OCI-LY7 (cell line): ENCODE results near the gene VPS26B. TPM values are rescaled to one million over a fixed set of nuclear protein-coding genes. Genes with fewer than 3 reads are reported as not detected.

Source experiments
- BruUV-seq: library from RNA; stranded (reverse); fragments of 400-500 nt; replicated peaks from 2 replicates; lab custom pipeline; 2021; lab: Mats Ljungman, UMichigan
- CTCF ChIA-PET: fragments of 300-600 bp; sonication (Branson Sonifier 250); formaldehyde crosslinking; loops from one replicate; lab custom pipeline; 2022; ENCODE audit warnings: antibody characterized with exemption; ENCODE audit not compliant: unreplicated experiment; lab: Charles Lee
- POLR2A ChIA-PET: fragments of 300-600 bp; sonication (Branson Sonifier 250); formaldehyde crosslinking; loops from one replicate; lab custom pipeline; 2022; ENCODE audit warnings: antibody characterized with exemption; lab: Charles Lee
- DNase-seq: peaks from one replicate; pipeline ENCODE4 v3.0.0-alpha.2; 2015; ENCODE audit warnings: low spot score
- H2AFZ ChIP-seq: fragments of 200-600 bp; sonication (generic), shearing (Covaris generic); 2 replicates; pipeline ENCODE4 v1.6.1; 2014; ENCODE audit warnings: mild to moderate bottlenecking, antibody characterized with exemption, low read length, moderate library complexity
- H3K27ac ChIP-seq: fragments of 200-600 bp; sonication (generic); 2 replicates; pipeline ENCODE4 v1.5.1; 2014; ENCODE audit warnings: mixed run types, low read depth, mild to moderate bottlenecking, moderate library complexity, low read length, inconsistent platforms; ENCODE audit not compliant: poor library complexity, severe bottlenecking
- H3K36me3 ChIP-seq: fragments of 200-600 bp; sonication (generic); 2 replicates; pipeline ENCODE4 v1.6.1; 2014; ENCODE audit warnings: mild to moderate bottlenecking, antibody characterized with exemption, low read length, moderate library complexity, mixed read lengths; ENCODE audit not compliant: insufficient read depth
- H3K4me1 ChIP-seq: fragments of 200-600 bp; sonication (generic); 2 replicates; pipeline ENCODE4 v1.5.1; 2014; ENCODE audit warnings: mild to moderate bottlenecking, low read length; ENCODE audit not compliant: insufficient read depth, poor library complexity, severe bottlenecking
- H3K4me2 ChIP-seq: fragments of 200-600 bp; sonication (generic); 2 replicates; pipeline ENCODE4 v1.6.1; 2014; ENCODE audit warnings: mild to moderate bottlenecking, low read length
- H3K4me3 ChIP-seq: fragments of 200-600 bp; sonication (generic); 2 replicates; pipeline ENCODE4 v1.5.1; 2014; ENCODE audit warnings: mild to moderate bottlenecking, low read depth, low read length; ENCODE audit not compliant: poor library complexity, severe bottlenecking
- H3K79me2 ChIP-seq: fragments of 200-600 bp; sonication (generic); 2 replicates; pipeline ENCODE4 v1.6.1; 2016; ENCODE audit warnings: low read depth, mild to moderate bottlenecking, low read length, moderate library complexity, mixed read lengths; ENCODE audit not compliant: insufficient read depth
- H3K9me2 ChIP-seq: fragments of 200-600 bp; sonication (generic); 2 replicates; pipeline ENCODE4 v1.6.1; 2016; ENCODE audit warnings: mild to moderate bottlenecking, low read length, mixed read lengths; ENCODE audit not compliant: insufficient read depth
- H3K9me3 ChIP-seq: fragments of 200-600 bp; sonication (generic); 2 replicates; pipeline ENCODE4 v1.6.1; 2014; ENCODE audit warnings: mild to moderate bottlenecking, mixed run types, low read length, mixed read lengths
- H4K20me1 ChIP-seq: fragments of 200-600 bp; sonication (generic); 2 replicates; pipeline ENCODE4 v1.6.1; 2014; ENCODE audit warnings: mild to moderate bottlenecking, antibody characterized with exemption, low read length, moderate library complexity, mixed read lengths; ENCODE audit not compliant: insufficient read depth
- EZH2phosphoT487 ChIP-seq: fragments of 200-600 bp; sonication (generic); IDR thresholded peaks from 2 replicates; pipeline ENCODE4 v1.6.1; 2018; ENCODE audit warnings: low read depth, borderline replicate concordance, mild to moderate bottlenecking, mixed run types, antibody characterized with exemption, low read length, moderate library complexity, mixed read lengths
- intact Hi-C: fragments of 100-400 bp; cut with micrococcal nuclease; formaldehyde crosslinking; loops from one replicate; pipeline ENCODE4 v1.10.0; 2022; ENCODE audit not compliant: unreplicated experiment
- total RNA-seq, 2 experiments: library from RNA; depleted of rRNA in 1 of 2; stranded (reverse); fragments of >200 nt in 1 of 2; shearing (Covaris generic) in 1 of 2; gene quantifications; 2 replicates each; pipeline ENCODE4 v1.2.3, GENCODE V29; 2014 to 2022
- TF ChIP-seq, protein P1 (sequence below): fragments of 200-600 bp; sonication (generic); conservative IDR thresholded peaks from 2 replicates; pipeline ENCODE4 v1.5.1; 2014; ENCODE audit warnings: mild to moderate bottlenecking, antibody characterized with exemption, low read length, moderate library complexity, mixed read lengths

The VPS26B gene
- total RNA-seq, 2 experiments from 2014 or later, result 24.9 to 25.1 TPM

DNA sequence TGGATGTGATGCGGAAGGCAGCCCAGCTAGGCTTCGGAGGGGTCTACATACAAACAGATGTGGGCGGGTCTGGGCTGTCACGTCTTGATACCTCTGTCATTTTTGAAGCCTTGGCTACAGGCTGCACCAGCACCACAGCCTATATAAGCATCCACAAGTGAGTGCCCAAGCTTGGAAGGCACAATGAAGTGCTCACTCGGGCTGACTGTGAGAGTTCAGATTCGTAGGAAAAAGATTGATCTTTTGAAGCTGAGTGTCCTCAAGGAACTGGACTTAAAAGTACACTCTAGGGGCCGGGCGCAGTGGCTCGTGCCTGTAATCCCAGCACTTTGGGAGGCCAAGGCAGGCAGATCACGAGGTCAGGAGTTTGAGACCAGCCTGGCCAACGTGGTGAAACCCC lies 32.6 kb downstream of the VPS26B start:
- DNase-seq, result no peak
- POLR2A ChIA-PET, result no interaction called here
- TF ChIP-seq EZH2phosphoT487, result no peak
- TF ChIP-seq, protein P1, sequence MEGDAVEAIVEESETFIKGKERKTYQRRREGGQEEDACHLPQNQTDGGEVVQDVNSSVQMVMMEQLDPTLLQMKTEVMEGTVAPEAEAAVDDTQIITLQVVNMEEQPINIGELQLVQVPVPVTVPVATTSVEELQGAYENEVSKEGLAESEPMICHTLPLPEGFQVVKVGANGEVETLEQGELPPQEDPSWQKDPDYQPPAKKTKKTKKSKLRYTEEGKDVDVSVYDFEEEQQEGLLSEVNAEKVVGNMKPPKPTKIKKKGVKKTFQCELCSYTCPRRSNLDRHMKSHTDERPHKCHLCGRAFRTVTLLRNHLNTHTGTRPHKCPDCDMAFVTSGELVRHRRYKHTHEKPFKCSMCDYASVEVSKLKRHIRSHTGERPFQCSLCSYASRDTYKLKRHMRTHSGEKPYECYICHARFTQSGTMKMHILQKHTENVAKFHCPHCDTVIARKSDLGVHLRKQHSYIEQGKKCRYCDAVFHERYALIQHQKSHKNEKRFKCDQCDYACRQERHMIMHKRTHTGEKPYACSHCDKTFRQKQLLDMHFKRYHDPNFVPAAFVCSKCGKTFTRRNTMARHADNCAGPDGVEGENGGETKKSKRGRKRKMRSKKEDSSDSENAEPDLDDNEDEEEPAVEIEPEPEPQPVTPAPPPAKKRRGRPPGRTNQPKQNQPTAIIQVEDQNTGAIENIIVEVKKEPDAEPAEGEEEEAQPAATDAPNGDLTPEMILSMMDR, result no peak
- Histone ChIP-seq H3K4me1 (peaks cover 26% of the 10 kb centered on the region), H2AFZ (no peak overlapping the region), H3K79me2 (peaks cover 12% of the 10 kb centered on the region; the same call in 1 of the 2 replicates), H3K4me2 (no peak overlapping the region), H4K20me1 (no peaks in the 10 kb centered on the region), H3K36me3 (peaks cover 26% of the 10 kb centered on the region; the same call in 1 of the 2 replicates), H3K4me3 (no peak overlapping the region), H3K9me3 (no peaks in the 10 kb centered on the region), H3K9me2 (no peaks in the 10 kb centered on the region), H3K27ac (no peak overlapping the region)
- intact Hi-C loops, result no loop called here
- no TSS peak for BruUV-seq
- CTCF ChIA-PET, result no interaction called here

DNA sequence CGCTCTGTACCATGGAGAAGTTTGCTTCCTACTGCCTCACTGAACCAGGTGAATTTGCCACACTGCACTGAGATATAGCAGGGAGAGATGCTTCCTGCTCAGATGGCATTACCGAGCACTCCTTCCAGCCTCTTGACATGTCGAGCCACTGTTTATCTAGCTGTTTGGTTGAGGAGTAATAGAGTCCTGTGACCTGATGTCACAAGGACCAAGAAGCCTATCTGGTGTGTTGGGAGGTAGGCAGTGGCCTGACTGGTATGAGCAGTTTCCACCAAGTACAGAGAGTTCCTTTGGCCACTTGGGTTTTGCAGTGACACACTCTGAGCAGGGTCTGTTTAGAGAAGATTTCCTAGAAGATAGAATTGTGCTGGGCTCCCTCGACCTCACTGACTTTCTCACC lies 34.1 kb downstream of the VPS26B start:
- Histone ChIP-seq H3K4me1 (peaks cover 21% of the 10 kb centered on the region), H2AFZ (no peak overlapping the region), H3K9me2 (no peaks in the 10 kb centered on the region), H3K9me3 (no peaks in the 10 kb centered on the region), H3K27ac (no peak overlapping the region), H3K4me3 (no peak overlapping the region), H4K20me1 (no peaks in the 10 kb centered on the region), H3K79me2 (peaks cover 8% of the 10 kb centered on the region; the same call in 1 of the 2 replicates), H3K4me2 (no peak overlapping the region), H3K36me3 (peaks cover 26% of the 10 kb centered on the region; the same call in 1 of the 2 replicates)
- BruUV-seq, result no TSS peak
- POLR2A ChIA-PET, result no interaction called here
- DNase-seq, result no peak
- intact Hi-C loops, result no loop called here
- CTCF ChIA-PET, result no interaction called here
- TF ChIP-seq, protein P1, result no peak
- no peak for TF ChIP-seq EZH2phosphoT487

DNA sequence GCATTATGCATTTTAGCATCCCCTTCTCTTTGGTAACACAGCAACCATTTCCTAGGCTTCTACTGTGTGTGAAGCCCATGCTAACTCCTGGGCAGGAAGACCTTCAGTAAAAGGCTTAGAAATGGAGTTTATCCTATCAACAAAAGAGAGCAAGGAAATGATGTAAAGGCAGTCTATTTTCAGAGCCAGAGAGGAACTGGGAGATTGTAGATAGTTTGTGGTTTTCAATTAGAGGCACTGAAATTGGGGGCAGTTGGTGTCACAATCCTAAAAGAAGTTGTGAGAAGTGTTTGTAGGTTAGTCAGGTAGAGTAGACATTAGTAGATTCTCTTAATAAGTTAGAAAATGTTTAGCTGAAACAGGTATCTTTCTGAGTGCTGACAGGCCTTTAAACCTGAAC lies 36.0 kb downstream of the VPS26B start:
- H3K27ac ChIP-seq, result peak overlapping the region; percentile 12
- H3K4me3 ChIP-seq, result no peak overlapping the region
- ChIA-PET POLR2A (interaction anchor here (1.3 kb wide), 1 partner anchor 26 kb away, joined by 4 read pairs; no protein-coding TSS in a partner anchor), CTCF (no interaction called here)
- H3K9me2 ChIP-seq, result no peaks in the 10 kb centered on the region
- H3K79me2 ChIP-seq, result no peaks in the 10 kb centered on the region
- no peaks in the 10 kb centered on the region for H3K9me3 ChIP-seq
- H3K4me1 ChIP-seq, result peaks cover 16% of the 10 kb centered on the region
- H2AFZ ChIP-seq, result no peak overlapping the region
- no peaks in the 10 kb centered on the region for H4K20me1 ChIP-seq
- H3K36me3 ChIP-seq, result peaks cover 26% of the 10 kb centered on the region; the same call in 1 of the 2 replicates
- peak; percentile 15 for DNase-seq
- intact Hi-C loops, result no loop called here
- BruUV-seq, result no TSS peak
- TF ChIP-seq, protein P1, result no peak
- no peak for TF ChIP-seq EZH2phosphoT487
- peak overlapping the region; percentile 11; the same call in 1 of the 2 replicates for H3K4me2 ChIP-seq
